Loucy (cell line): Measurements from ENCODE around the gene RGL4.

Experiments
- H2AFZ ChIP-seq: fragments of 200-600 bp; sonication (generic); 2 replicates; pipeline ENCODE4 v1.6.0; 2016; ENCODE audit warnings: antibody characterized with exemption, mild to moderate bottlenecking, low read length, moderate library complexity
- H3F3A ChIP-seq: fragments of 200-600 bp; 2 replicates; pipeline ENCODE4 v1.6.0; 2016; ENCODE audit warnings: antibody characterized with exemption, low read depth, mild to moderate bottlenecking
- H3K27me3 ChIP-seq: fragments of 200-600 bp; sonication (generic); 2 replicates; pipeline ENCODE4 v1.6.1; 2014; ENCODE audit warnings: low read length, mild to moderate bottlenecking; ENCODE audit not compliant: insufficient read depth, poor library complexity, severe bottlenecking
- H3K36me3 ChIP-seq: fragments of 200-600 bp; sonication (generic); 2 replicates; pipeline ENCODE4 v1.6.1; 2016; ENCODE audit warnings: low read length; ENCODE audit not compliant: insufficient read depth
- H3K4me1 ChIP-seq: fragments of 200-600 bp; sonication (generic); 2 replicates; pipeline ENCODE4 v1.5.1; 2014; ENCODE audit warnings: low read length, mild to moderate bottlenecking; ENCODE audit not compliant: insufficient read depth, poor library complexity, severe bottlenecking
- H3K4me2 ChIP-seq: fragments of 200-600 bp; sonication (generic); 2 replicates; pipeline ENCODE4 v1.6.0; 2014; ENCODE audit warnings: antibody characterized with exemption, low read length, low read depth, mild to moderate bottlenecking; ENCODE audit not compliant: poor library complexity, severe bottlenecking
- H3K4me3 ChIP-seq: fragments of 200-600 bp; sonication (generic); 2 replicates; pipeline ENCODE4 v1.5.1; 2014; ENCODE audit warnings: low read length, mild to moderate bottlenecking, mixed read lengths; ENCODE audit not compliant: poor library complexity, severe bottlenecking
- H3K79me2 ChIP-seq: fragments of 200-600 bp; sonication (generic); 2 replicates; pipeline ENCODE4 v1.6.1; 2014; ENCODE audit warnings: low read length; ENCODE audit not compliant: insufficient read depth
- H3K9ac ChIP-seq: fragments of 200-600 bp; sonication (generic); 2 replicates; pipeline ENCODE4 v1.6.0; 2014; ENCODE audit warnings: mild to moderate bottlenecking, low read depth, low read length, moderate library complexity; ENCODE audit not compliant: poor library complexity, severe bottlenecking
- H3K9me2 ChIP-seq: fragments of 200-600 bp; sonication (generic); replicated peaks from 2 replicates; pipeline ENCODE4 v1.6.1; 2016; ENCODE audit warnings: low read depth, low read length, mixed read lengths
- H3K9me3 ChIP-seq: fragments of 200-600 bp; sonication (generic); 2 replicates; pipeline ENCODE4 v1.6.1; 2014; ENCODE audit warnings: mild to moderate bottlenecking, antibody characterized with exemption, low read length, low read depth; ENCODE audit not compliant: insufficient read depth
- H4K20me1 ChIP-seq: fragments of 200-600 bp; sonication (generic); 2 replicates; pipeline ENCODE4 v1.6.0; 2014; ENCODE audit warnings: antibody characterized with exemption, low read length, mild to moderate bottlenecking; ENCODE audit not compliant: insufficient read depth, poor library complexity, severe bottlenecking
- CTCF ChIP-seq: fragments of 200-600 bp; sonication (generic); conservative IDR thresholded peaks from 2 replicates; pipeline ENCODE4 v1.5.1; 2014; ENCODE audit warnings: mild to moderate bottlenecking, antibody characterized with exemption, low read length
- EZH2phosphoT487 ChIP-seq: fragments of 200-600 bp; IDR thresholded peaks from 2 replicates; pipeline ENCODE4 v1.6.1; 2018; ENCODE audit warnings: antibody characterized with exemption, mild to moderate bottlenecking, moderate library complexity, borderline replicate concordance

The RGL4 gene

GRCh38 chr22:23712256-23712655, 21.4 kb downstream of the RGL4 start:
- H3K79me2 ChIP-seq: peaks cover 53% of the 10 kb centered on the region
- peaks cover 24% of the 10 kb centered on the region; the same call in 1 of the 2 replicates for H3K36me3 ChIP-seq
- H4K20me1 ChIP-seq: peaks cover 8% of the 10 kb centered on the region
- H3K9me3 ChIP-seq: no peaks in the 10 kb centered on the region
- no peaks in the 10 kb centered on the region for H3K27me3 ChIP-seq
- H3K9ac ChIP-seq: no peak overlapping the region
- H3K4me3 ChIP-seq: no peak overlapping the region
- no peak overlapping the region for H3K4me2 ChIP-seq
- H3K4me1 ChIP-seq: peaks cover 18% of the 10 kb centered on the region
- TF ChIP-seq CTCF: no peak
- no peak for TF ChIP-seq EZH2phosphoT487
- no peaks in the 10 kb centered on the region for H3K9me2 ChIP-seq
- no peak overlapping the region for H2AFZ ChIP-seq
- no peaks in the 10 kb centered on the region for H3F3A ChIP-seq

DNA sequence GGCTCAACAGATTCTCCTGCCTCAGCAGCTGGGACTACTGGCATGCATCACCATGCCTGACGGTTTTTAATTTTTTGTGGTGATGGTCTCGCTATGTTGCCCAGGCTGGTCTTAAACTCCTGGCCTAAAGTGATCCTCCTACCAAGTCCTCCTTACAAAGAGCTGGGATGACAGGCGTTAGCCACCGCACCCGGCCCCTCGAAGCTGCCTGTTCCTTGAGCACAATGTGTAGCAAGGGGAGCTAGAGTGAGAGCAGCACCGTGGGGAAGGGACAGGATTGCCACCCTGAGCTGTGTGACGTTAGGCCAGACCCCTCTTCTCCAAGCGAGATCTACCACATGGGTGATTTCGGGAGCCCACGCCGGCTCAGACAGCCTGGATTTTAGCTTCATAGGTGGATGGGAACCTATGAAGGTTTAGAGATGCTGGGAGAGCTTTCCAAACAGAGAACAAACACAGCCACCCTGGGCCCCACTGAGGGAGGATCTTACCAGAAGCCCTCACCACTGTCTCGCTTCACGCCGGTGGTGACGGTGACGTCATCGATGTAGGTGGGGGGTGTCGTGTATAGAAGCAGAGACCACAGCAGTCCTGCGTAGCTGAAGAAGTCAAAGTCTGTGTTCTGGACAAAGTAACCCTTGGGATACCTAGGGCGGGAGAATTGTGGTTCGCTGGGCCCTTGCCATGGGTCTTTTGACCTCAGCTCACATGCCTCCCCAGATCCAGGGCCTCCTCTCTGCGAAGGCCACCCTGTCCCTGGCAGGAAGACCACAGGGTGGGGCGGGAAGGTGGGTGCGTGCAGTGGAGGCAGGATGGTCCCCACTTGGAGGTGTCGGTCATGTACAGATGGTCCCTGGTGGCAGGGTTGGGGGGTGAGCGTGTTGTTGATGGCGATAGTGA, 23.1 kb downstream of the RGL4 start:
- no peaks in the 10 kb centered on the region for H3K27me3 ChIP-seq
- no peak overlapping the region for H3K9ac ChIP-seq
- H3F3A ChIP-seq: no peaks in the 10 kb centered on the region
- H3K9me3 ChIP-seq: no peaks in the 10 kb centered on the region
- H3K79me2 ChIP-seq: peaks cover 49% of the 10 kb centered on the region
- peaks cover 22% of the 10 kb centered on the region for H3K4me1 ChIP-seq
- H3K4me2 ChIP-seq: no peak overlapping the region
- H4K20me1 ChIP-seq: peaks cover 8% of the 10 kb centered on the region
- H3K36me3 ChIP-seq: peaks cover 13% of the 10 kb centered on the region; the same call in 1 of the 2 replicates
- TF ChIP-seq CTCF (no peak), EZH2phosphoT487 (no peak)
- H3K9me2 ChIP-seq: no peaks in the 10 kb centered on the region
- H3K4me3 ChIP-seq: no peak overlapping the region
- H2AFZ ChIP-seq: no peak overlapping the region

DNA sequence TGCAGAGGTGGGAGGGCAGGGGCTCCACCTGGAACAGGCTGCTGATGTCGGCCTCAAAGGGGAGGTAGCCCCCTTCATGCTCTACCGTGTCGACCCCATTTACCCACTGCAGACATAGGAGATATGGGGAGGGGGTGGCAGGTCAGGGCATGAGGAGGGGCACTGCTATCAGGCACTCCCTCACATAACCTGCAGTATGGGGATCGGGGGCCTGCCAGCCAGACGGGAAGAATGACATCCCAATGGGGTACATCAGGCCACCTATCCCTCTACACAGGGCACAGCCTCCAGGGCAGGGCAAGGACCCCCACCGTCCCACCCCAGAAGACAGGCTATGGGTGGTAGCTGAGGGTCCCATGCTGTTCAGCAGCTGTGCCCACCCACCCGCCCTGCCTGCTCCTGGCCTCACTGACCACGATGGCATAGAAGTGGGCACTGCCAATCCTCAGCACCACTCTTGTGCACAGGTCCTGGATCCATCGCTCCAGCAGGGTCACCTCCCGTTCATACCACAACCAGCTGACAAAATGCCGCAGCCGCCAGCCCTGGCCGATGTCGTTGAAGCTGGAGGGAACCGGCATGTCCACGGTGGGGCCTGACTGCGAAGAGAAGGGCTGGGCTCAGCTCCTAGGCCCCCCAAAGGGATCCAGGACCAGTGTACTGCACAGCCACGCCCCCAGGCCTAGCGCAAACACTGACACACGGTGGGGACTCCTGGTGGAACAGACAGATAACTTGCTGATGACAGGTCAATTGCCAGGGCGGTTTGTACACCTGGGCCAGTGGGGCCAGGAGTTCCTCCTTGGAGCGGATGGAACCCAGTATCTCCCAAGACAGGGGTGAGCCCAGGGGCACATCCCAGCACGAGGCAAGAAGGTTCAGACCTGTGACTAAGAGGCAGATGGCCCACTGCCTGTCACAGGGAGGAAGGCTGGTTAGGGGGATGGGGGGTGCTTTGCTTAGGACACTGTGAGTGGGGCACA, 24.1 kb downstream of the RGL4 start:
- no peaks in the 10 kb centered on the region for H3K9me3 ChIP-seq
- H3K9me2 ChIP-seq: no peaks in the 10 kb centered on the region
- peaks cover 48% of the 10 kb centered on the region for H3K79me2 ChIP-seq
- peaks cover 22% of the 10 kb centered on the region for H3K4me1 ChIP-seq
- peak overlapping the region; percentile 90 for H3K4me3 ChIP-seq
- H3F3A ChIP-seq: no peaks in the 10 kb centered on the region
- peaks cover 3% of the 10 kb centered on the region; the same call in 1 of the 2 replicates for H3K36me3 ChIP-seq
- no peak overlapping the region for H2AFZ ChIP-seq
- no peak for TF ChIP-seq EZH2phosphoT487
- peak; percentile 24; the same call in 1 of the 2 replicates for TF ChIP-seq CTCF
- H3K9ac ChIP-seq: peak overlapping the region; percentile 93
- H3K27me3 ChIP-seq: no peaks in the 10 kb centered on the region
- peaks cover 8% of the 10 kb centered on the region for H4K20me1 ChIP-seq
- H3K4me2 ChIP-seq: peak overlapping the region; percentile 94
